H1 (cell line): ENCODE data around the gene ARFGEF3. TPM values are rescaled to one million over a fixed set of nuclear protein-coding genes. Genes with fewer than 3 reads are reported as not detected.

Source experiments
- BACH1 ChIP-seq: IDR thresholded peaks from 2 replicates; pipeline ENCODE4 v1.6.1; 2012; ENCODE audit warnings: low read length, improper control_type of control experiment
- CHD1 ChIP-seq: IDR thresholded peaks from 2 replicates; pipeline ENCODE4 v1.6.1; 2012; ENCODE audit warnings: low read depth, low read length, improper control_type of control experiment
- CHD7 ChIP-seq: fragments of 300-600 bp; sonication (generic); IDR thresholded peaks from 2 replicates; pipeline ENCODE4 v1.7.1; 2012; ENCODE audit warnings: low read length, moderate library complexity, mild to moderate bottlenecking, inconsistent platforms; ENCODE audit not compliant: insufficient replicate concordance
- CREB1 ChIP-seq: IDR thresholded peaks from 2 replicates; pipeline ENCODE4 v1.6.1; 2012; ENCODE audit warnings: inconsistent platforms
- FOSL1 ChIP-seq: IDR thresholded peaks from 2 replicates; pipeline ENCODE4 v1.6.1; 2011; ENCODE audit warnings: mild to moderate bottlenecking, low read depth, low read length, moderate library complexity; ENCODE audit not compliant: insufficient read depth
- GTF2F1 ChIP-seq: IDR thresholded peaks from 2 replicates; pipeline ENCODE4 v1.6.1; 2012; ENCODE audit warnings: low read depth, low read length, improper control_type of control experiment, borderline replicate concordance
- JUN ChIP-seq: IDR thresholded peaks from 2 replicates; pipeline ENCODE4 v1.6.1; 2011; ENCODE audit warnings: low read depth, mild to moderate bottlenecking, improper control_type of control experiment, low read length
- KDM4A ChIP-seq: IDR thresholded peaks from one replicate; pipeline ENCODE4 v1.7.1; 2012; ENCODE audit warnings: low read depth, mild to moderate bottlenecking, moderate library complexity, low read length, inconsistent platforms; ENCODE audit not compliant: severe bottlenecking
- MAFK ChIP-seq: IDR thresholded peaks from 2 replicates; pipeline ENCODE4 v1.6.1; 2012; ENCODE audit warnings: low read depth, mild to moderate bottlenecking, improper control_type of control experiment, low read length
- SP1 ChIP-seq: IDR thresholded peaks from 2 replicates; pipeline ENCODE4 v1.6.1; 2011; ENCODE audit warnings: low read depth, low read length
- TCF12 ChIP-seq: IDR thresholded peaks from 2 replicates; pipeline ENCODE4 v1.6.1; 2011; ENCODE audit warnings: low read depth, mild to moderate bottlenecking, low read length
- TEAD4 ChIP-seq: IDR thresholded peaks from 2 replicates; pipeline ENCODE4 v1.6.1; 2012; ENCODE audit warnings: low read depth, low read length, inconsistent platforms, mixed read lengths
- YY1 ChIP-seq: IDR thresholded peaks from 2 replicates; pipeline ENCODE4 v1.6.1; 2011; ENCODE audit warnings: low read depth, mild to moderate bottlenecking, low read length
- ZNF274 ChIP-seq: IDR thresholded peaks from 2 replicates; pipeline ENCODE4 v1.7.0; 2012; ENCODE audit warnings: low read length, borderline replicate concordance; ENCODE audit errors: extremely low read depth
- polyA plus RNA-seq, 7 experiments: library from polyadenylated mRNA; depleted of rRNA in 3 of 7; stranded (reverse) in 5 of 7; unstranded in 2 of 7; fragments of >200 nt in 5 of 7; fragments of 200-250 nt in 2 of 7; gene quantifications; 1 replicate in 5 of 7; 2 replicates in 1 of 7; 4 replicates in 1 of 7; pipeline versions ENCODE4 v1.2.1 to v1.2.3, GENCODE V29; 2011 to 2013; ENCODE audit warnings: missing spikeins in 2 of 7, mixed read lengths in 2 of 7
- total RNA-seq: library from RNA; stranded (reverse); fragmentation: NEBNext Ultra II Directional; extraction: Animal tissue kit (Norgen Biotek cat#: 25700); gene quantifications from 2 replicates; pipeline ENCODE4 v1.2.1, GENCODE V29; 2021

Gene ARFGEF3
- total and polyA plus RNA-seq, 2 of the 8 experiments (the other 6 are each of a cell fraction or from before 2014, with no cell fraction given), result 5.8 to 23.2 TPM

- TF ChIP-seq CHD7 (no peak), GTF2F1 (no peak), BACH1 (no peak), SP1 (no peak), KDM4A (no peak), JUN (no peak), FOSL1 (no peak), TCF12 (no peak), CHD1 (no peak), MAFK (no peak), TEAD4 (no peak), YY1 (no peak), ZNF274 (no peak), CREB1 (no peak)
These were observed 134.6 kb downstream of the ARFGEF3 start (continued) for GRCh38 chr6:138296381-138296780.
